Pancreas (tissue), 10 donors: ENCODE measurements around the gene FNIP1. TPM values are rescaled to one million over a fixed set of nuclear protein-coding genes. Genes with fewer than 3 reads are reported as not detected.
A peak's percentile ranks its signal among the peaks of the same experiment; 100 is the strongest.

ENCODE experiments used
- ATAC-seq, 4 donors: fragments of 200-7000 bp; cut with Tn5 transposase; one replicate each; pipeline versions ENCODE4 v1.8.0 to v1.9.1; 2020; ENCODE audit warnings: mild to moderate bottlenecking in 4 of 4, moderate library complexity in 4 of 4
- DNase-seq, 6 donors: peaks; one replicate each; pipeline ENCODE4 v3.0.0-alpha.2; 2020
- FAIRE-seq: peaks from 2 replicates; lab custom pipeline; 2012; peaks lifted over from hg19 to GRCh38; lab: Jason Lieb, UNC
- H3K27ac ChIP-seq, 4 donors: fragments of 200-600 bp; sonication (generic); 1 replicate in 3 of 4; 2 replicates in 1 of 4; pipeline versions ENCODE4 v1.5.0 to v1.8.0; 2020
- H3K27me3 ChIP-seq, 4 donors: fragments of 200-600 bp; one replicate each; pipeline ENCODE4 v1.8.0; 2021
- H3K36me3 ChIP-seq, 3 donors: fragments of 200-600 bp; sonication (generic) in 1 of 3; one replicate each; pipeline versions ENCODE4 v1.5.0 to v1.8.0; 2020 to 2021
- H3K4me1 ChIP-seq, 3 donors: fragments of 200-600 bp; one replicate each; pipeline ENCODE4 v1.8.0; 2021
- H3K4me3 ChIP-seq, 4 donors: fragments of 200-600 bp; sonication (generic) in 2 of 4; one replicate each; pipeline versions ENCODE4 v1.5.0 to v1.8.0; 2020 to 2021
- H3K9me3 ChIP-seq, 4 donors: fragments of 200-600 bp; one replicate each; pipeline ENCODE4 v1.8.0; 2021
- WGBS, 2 donors: extraction: QIAGEN DNeasy Blood & Tissue Kit; methylation state at CpG; one replicate each; pipeline ENCODE4 v1.1.7; 2013; 5-methylcytosine and 5-hydroxymethylcytosine counted together
- intact Hi-C, 3 donors: fragments of 100-400 bp; cut with DNase I; formaldehyde crosslinking; loops; one replicate each; pipeline versions ENCODE4 v1.11.1 to v1.14.2; 2022
- polyA plus RNA-seq, 2 donors: library from polyadenylated mRNA; stranded (reverse); fragments of 200-250 nt; gene quantifications; one replicate each; pipeline ENCODE4 v1.2.3, GENCODE V29; 2013
- total RNA-seq, 6 donors: library from RNA; stranded (reverse); fragmentation: NEBNext Ultra II Directional in 4 of 6; extraction: Animal tissue kit (Norgen Biotek cat#: 25700) in 4 of 6; gene quantifications; one replicate each; pipeline versions ENCODE4 v1.2.1 to v1.2.4, GENCODE V29; 2021 to 2023
- TF ChIP-seq, protein P1 (sequence below), 4 donors: fragments of 200-600 bp; sonication (generic) in 3 of 4; IDR thresholded peaks; one replicate each; pipeline versions ENCODE4 v1.5.0 to v1.8.0; 2021; ENCODE audit warnings: antibody characterized with exemption in 4 of 4
- donor health status: healthy with polysubstance abuse.
- donor health status: DM: no; HTN: no; CAD: no; lungs with moderate emphysema.
- donor health status: DM: no; HTN: no; CAD: no.
- donor health status: control.
- donor health status: control.
- donor health status: Bipolar disorder and iron deficiency.
- donor health status: DM: yes; HTN: yes; CAD: no.
- donor health status: DM: no; HTN: no; CAD: no.
- donor health status: DM: no; HTN: no; CAD: no.
- donor health status: DM: yes; HTN: yes; CAD: no.

The FNIP1 gene
- total and polyA plus RNA-seq, 8 donors: 2.7 to 20.9 (median 12.0) TPM

DNA sequence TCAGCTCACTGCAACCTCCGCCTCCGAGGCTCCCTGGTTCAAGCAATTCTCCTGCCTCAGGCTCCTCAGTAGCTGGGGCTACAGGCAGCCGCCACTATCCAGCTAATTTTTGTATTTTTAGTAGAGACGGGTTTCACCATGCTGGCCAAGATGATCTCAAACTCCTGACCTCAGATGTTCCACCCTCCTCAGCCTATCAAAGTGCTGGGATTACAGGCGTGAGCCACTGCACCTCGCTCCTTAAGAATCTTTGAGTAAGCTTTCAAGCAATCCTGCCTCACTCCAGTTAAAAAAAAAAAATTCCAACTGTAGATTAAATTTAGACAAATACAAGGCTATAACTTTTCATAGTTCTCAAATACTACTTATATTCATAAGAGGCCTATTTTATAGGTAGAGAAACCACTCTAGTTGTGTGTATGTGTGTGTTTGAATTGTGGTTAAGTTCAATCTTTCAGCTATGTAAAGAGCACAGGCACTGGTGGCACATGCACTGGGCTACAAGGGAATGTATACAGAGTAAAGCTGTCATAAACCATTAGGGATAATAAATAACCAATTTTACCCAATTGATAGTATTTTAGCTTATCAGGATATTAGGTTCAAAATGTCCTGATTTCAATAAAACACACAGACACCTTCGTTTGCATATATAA is 111.2 kb downstream of the FNIP1 start:
- no peak for FAIRE-seq
- Histone ChIP-seq H3K27me3 (no peaks in the 10 kb centered on the region), H3K9me3 (no peaks in the 10 kb centered on the region), H3K36me3 (peaks cover 0 to 7% (median 0%) of the 10 kb centered on the region in 3 donors), H3K4me3 (no peak overlapping the region), H3K27ac (no peak overlapping the region), H3K4me1 (peaks cover 0 to 8% (median 6%) of the 10 kb centered on the region in 3 donors)
- whole genome bisulfite sequencing, 2 donors: 94 to 96% methylated on average over 7 of the region's 7 CpGs
- no peak for ATAC-seq
- intact Hi-C loops: no loop called here
- no peak for DNase-seq
- TF ChIP-seq, protein P1, sequence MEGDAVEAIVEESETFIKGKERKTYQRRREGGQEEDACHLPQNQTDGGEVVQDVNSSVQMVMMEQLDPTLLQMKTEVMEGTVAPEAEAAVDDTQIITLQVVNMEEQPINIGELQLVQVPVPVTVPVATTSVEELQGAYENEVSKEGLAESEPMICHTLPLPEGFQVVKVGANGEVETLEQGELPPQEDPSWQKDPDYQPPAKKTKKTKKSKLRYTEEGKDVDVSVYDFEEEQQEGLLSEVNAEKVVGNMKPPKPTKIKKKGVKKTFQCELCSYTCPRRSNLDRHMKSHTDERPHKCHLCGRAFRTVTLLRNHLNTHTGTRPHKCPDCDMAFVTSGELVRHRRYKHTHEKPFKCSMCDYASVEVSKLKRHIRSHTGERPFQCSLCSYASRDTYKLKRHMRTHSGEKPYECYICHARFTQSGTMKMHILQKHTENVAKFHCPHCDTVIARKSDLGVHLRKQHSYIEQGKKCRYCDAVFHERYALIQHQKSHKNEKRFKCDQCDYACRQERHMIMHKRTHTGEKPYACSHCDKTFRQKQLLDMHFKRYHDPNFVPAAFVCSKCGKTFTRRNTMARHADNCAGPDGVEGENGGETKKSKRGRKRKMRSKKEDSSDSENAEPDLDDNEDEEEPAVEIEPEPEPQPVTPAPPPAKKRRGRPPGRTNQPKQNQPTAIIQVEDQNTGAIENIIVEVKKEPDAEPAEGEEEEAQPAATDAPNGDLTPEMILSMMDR (IDR thresholded peaks at IDR 0.05): no peak

DNA sequence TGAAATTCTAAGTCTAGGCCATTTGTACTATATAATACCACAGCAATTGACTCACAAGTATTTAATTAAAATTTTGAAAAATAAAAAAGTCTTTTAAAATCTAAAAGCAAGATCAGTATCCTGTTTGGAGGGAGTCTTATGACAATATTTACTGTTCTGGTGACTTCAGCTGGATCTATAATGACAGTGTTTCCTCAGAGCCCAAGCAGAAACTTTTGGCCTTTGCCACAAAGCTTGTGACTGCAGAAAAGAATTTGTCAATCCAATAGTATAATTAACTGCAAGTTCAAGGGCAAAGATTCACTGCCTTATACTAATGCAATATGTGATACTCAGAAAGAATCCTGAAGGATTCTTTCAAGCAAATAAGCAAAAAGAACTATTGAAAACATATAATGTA is 112.2 kb downstream of the FNIP1 start:
- H3K27me3 ChIP-seq: no peaks in the 10 kb centered on the region
- no peak overlapping the region for H3K4me3 ChIP-seq
- FAIRE-seq (no peak), ATAC-seq (peak in 3 of 4 donors; percentile 13 to 59 (median 25)), DNase-seq (no peak)
- peaks cover 0 to 2% (median 0%) of the 10 kb centered on the region in 3 donors for H3K36me3 ChIP-seq
- intact Hi-C loops: no loop called here
- TF ChIP-seq, protein P1 (IDR thresholded peaks at IDR 0.05): no peak
- H3K4me1 ChIP-seq: peaks cover 0 to 8% (median 6%) of the 10 kb centered on the region in 3 donors
- H3K27ac ChIP-seq: no peak overlapping the region
- H3K9me3 ChIP-seq: no peaks in the 10 kb centered on the region

DNA sequence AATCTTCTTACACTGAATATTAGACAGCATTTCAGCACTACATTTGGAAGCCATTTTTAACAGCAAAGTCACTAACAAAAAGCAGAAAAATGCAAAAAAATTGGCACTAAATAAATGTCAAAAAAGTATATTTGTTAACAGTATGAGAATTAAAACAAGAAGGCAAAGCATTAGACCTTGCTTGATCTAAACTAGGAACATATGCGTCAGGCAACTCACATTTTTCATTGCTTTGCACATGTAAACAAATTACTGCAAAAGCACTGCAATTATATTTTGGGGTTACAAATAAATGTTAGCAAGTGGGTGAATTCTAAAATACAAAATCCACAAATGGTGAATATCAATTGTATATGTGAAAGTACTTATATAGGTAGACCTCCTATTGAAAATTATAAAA is 112.8 kb downstream of the FNIP1 start:
- WGBS, 2 donors: 88 to 97% methylated on average over 1 of the region's 1 CpG
- FAIRE-seq: no peak
- no peak for ATAC-seq
- H3K36me3 ChIP-seq: no peaks in the 10 kb centered on the region
- peaks cover 0 to 8% (median 6%) of the 10 kb centered on the region in 3 donors for H3K4me1 ChIP-seq
- DNase-seq: no peak
- H3K27me3 ChIP-seq: no peaks in the 10 kb centered on the region
- intact Hi-C loops: no loop called here
- TF ChIP-seq, protein P1 (IDR thresholded peaks at IDR 0.05): no peak
- H3K9me3 ChIP-seq: no peaks in the 10 kb centered on the region
- no peak overlapping the region for H3K27ac ChIP-seq
- H3K4me3 ChIP-seq: no peak overlapping the region

DNA sequence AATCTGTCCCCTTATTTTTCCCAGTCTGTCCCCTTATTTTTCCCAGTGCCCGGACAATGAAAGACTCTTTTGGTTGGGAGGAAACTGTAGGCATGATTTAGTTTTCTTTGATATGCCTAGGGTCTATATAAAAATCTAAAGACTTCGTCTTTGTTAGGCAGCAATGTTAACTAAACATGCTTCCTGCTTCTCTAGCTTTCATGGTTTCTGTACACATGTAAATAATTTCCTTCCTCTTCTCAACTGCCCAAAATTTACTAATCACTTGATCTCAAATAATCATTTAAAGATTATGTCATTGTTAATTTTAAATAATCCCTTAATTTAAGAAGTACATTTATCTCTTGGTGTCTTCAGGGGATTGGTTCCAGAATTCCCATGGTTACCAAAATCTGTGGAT is 114.0 kb downstream of the FNIP1 start:
- TF ChIP-seq, protein P1 (IDR thresholded peaks at IDR 0.05): no peak
- no peak for DNase-seq
- peaks cover 0 to 8% (median 6%) of the 10 kb centered on the region in 3 donors for H3K4me1 ChIP-seq
- intact Hi-C loops: no loop called here
- ATAC-seq: no peak
- peaks cover 0 to 3% (median 0%) of the 10 kb centered on the region in 3 donors for H3K36me3 ChIP-seq
- H3K4me3 ChIP-seq: no peak overlapping the region
- 95 to 98% methylated on average over 2 of the region's 2 CpGs for WGBS, 2 donors
- no peaks in the 10 kb centered on the region for H3K27me3 ChIP-seq
- no peaks in the 10 kb centered on the region for H3K9me3 ChIP-seq
- FAIRE-seq: no peak
- no peak overlapping the region for H3K27ac ChIP-seq

DNA sequence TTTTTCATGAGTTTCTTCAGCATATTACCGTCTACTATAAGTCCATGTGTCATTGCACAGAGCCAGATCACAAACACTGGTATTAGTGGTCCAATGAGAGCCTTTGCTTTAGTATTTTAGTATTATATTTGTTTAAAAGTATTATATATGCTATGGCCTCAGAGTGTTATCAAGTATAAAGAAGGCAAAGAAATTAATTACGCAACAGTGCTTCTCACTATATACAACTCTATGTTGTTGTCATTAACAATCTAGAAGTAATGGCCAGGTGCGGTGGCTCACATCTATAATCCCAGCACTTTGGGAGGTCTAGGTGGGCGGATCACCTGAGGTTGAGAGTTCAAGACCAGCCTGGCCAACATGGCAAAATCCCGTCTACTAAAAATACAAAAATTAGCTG is 114.6 kb downstream of the FNIP1 start:
- no peak for DNase-seq
- peaks cover 0 to 8% (median 0%) of the 10 kb centered on the region in 3 donors for H3K36me3 ChIP-seq
- peaks cover 0 to 8% (median 6%) of the 10 kb centered on the region in 3 donors for H3K4me1 ChIP-seq
- no peaks in the 10 kb centered on the region for H3K27me3 ChIP-seq
- no peak for ATAC-seq
- FAIRE-seq: no peak
- H3K4me3 ChIP-seq: no peak overlapping the region
- no peaks in the 10 kb centered on the region for H3K9me3 ChIP-seq
- intact Hi-C loops: no loop called here
- whole genome bisulfite sequencing, 2 donors: 96 to 97% methylated on average over 5 of the region's 5 CpGs
- TF ChIP-seq, protein P1 (IDR thresholded peaks at IDR 0.05): no peak
- H3K27ac ChIP-seq: no peak overlapping the region
